PC-9 (cell line): ENCODE results near the gene CYP2F1.

ENCODE experiments used
- CTCF ChIP-seq: fragments of 200-600 bp; sonication (generic); conservative IDR thresholded peaks from 2 replicates; pipeline ENCODE4 v1.6.1; 2017; ENCODE audit warnings: mixed run types, antibody characterized with exemption, mild to moderate bottlenecking, moderate library complexity
- EZH2 ChIP-seq: fragments of 200-600 bp; sonication (generic); IDR thresholded peaks from 2 replicates; pipeline ENCODE4 v1.8.0; 2017; ENCODE audit warnings: antibody characterized with exemption, low read depth

- TF ChIP-seq EZH2: no peak
- TF ChIP-seq CTCF: no peak
These were observed 2.0 kb downstream of the CYP2F1 start for GRCh38 chr19:41116261-41116660.
